ENCODE data around the gene SFRP5.

Gene SFRP5

DNA sequence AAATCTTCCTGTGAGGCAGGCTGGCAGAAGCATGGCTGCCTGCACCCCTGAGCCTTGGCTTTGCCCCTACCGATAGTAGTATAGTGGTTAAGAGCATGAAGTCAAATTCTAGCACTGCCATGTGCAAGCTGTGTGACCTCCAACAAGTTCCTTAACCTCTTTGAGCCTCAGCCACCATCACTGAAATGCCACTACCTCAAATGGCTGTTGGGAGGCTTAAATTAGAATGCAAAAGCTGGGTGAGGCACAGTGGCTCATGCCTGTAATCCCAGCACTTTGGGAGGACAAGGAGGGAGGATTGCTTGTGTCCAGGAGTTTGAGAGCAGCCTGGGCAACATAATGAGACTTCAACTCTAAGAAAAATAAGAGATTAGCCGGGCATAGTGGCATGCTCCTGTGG lies 8.4 kb downstream of the SFRP5 start:
- Histone ChIP-seq H3K27ac (ENCODE audit: low read depth, low read length) (no peak overlapping the region), H3K4me1 (ENCODE audit: control insufficient read depth, insufficient read depth, low read length) (peaks cover 19% of the 10 kb centered on the region; the same call in 1 of the 2 replicates), H3K9me3 (ENCODE audit: control insufficient read depth, insufficient read depth, low read depth, low read length) (no peaks in the 10 kb centered on the region), H3K4me3 (ENCODE audit: low read depth, low read length) (no peak overlapping the region), H3K36me3 (ENCODE audit: control insufficient read depth, insufficient read depth, low read length) (peaks cover 14% of the 10 kb centered on the region), H3K9ac (ENCODE audit: low read length) (no peak overlapping the region), H3K27me3 (ENCODE audit: control insufficient read depth, insufficient read depth, low read length) (peaks cover 8% of the 10 kb centered on the region)

DNA sequence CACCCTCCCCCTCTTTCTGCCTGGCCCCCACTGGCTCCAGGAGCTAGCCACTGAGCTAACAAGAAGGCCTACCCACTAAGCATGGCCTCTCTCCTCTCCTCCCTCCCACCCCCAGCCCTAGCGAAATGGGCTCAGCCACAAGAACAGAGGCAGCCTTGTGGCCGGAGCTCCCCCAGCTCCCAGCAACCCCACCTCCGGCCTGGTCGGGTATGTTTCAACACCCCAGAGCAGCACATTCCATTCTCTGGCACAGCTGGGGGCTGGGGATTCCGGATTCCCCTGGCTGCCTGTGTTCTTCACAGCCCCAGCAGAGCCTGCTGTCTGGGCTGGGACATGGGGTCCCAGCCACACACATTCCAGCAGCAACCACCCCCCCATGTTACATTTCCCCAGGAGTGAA lies 9.0 kb downstream of the SFRP5 start:
- H3K27ac ChIP-seq (ENCODE audit: low read depth, low read length) = no peak overlapping the region
- no peaks in the 10 kb centered on the region for H3K9me3 ChIP-seq (ENCODE audit: control insufficient read depth, insufficient read depth, low read depth, low read length)
- peaks cover 19% of the 10 kb centered on the region; the same call in 1 of the 2 replicates for H3K4me1 ChIP-seq (ENCODE audit: control insufficient read depth, insufficient read depth, low read length)
- no peak overlapping the region for H3K4me3 ChIP-seq (ENCODE audit: low read depth, low read length)
- peaks cover 14% of the 10 kb centered on the region for H3K36me3 ChIP-seq (ENCODE audit: control insufficient read depth, insufficient read depth, low read length)
- no peak overlapping the region for H3K9ac ChIP-seq (ENCODE audit: low read length)
- peaks cover 2% of the 10 kb centered on the region; the same call in 1 of the 2 replicates for H3K27me3 ChIP-seq (ENCODE audit: control insufficient read depth, insufficient read depth, low read length)

GRCh38 chr10:97762056-97762455 lies 9.7 kb downstream of the SFRP5 start:
- Histone ChIP-seq H3K4me1 (ENCODE audit: control insufficient read depth, insufficient read depth, low read length) (peaks cover 19% of the 10 kb centered on the region; the same call in 1 of the 2 replicates), H3K27me3 (ENCODE audit: control insufficient read depth, insufficient read depth, low read length) (no peaks in the 10 kb centered on the region), H3K9ac (ENCODE audit: low read length) (no peak overlapping the region), H3K4me3 (ENCODE audit: low read depth, low read length) (no peak overlapping the region), H3K36me3 (ENCODE audit: control insufficient read depth, insufficient read depth, low read length) (peaks cover 21% of the 10 kb centered on the region), H3K9me3 (ENCODE audit: control insufficient read depth, insufficient read depth, low read depth, low read length) (no peaks in the 10 kb centered on the region), H3K27ac (ENCODE audit: low read depth, low read length) (no peak overlapping the region)

GRCh38 chr10:97761331-97761865 lies 10.4 kb downstream of the SFRP5 start:
- H3K9me3 ChIP-seq (ENCODE audit: control insufficient read depth, insufficient read depth, low read depth, low read length) = no peaks in the 10 kb centered on the region
- no peak overlapping the region for H3K27ac ChIP-seq (ENCODE audit: low read depth, low read length)
- H3K4me1 ChIP-seq (ENCODE audit: control insufficient read depth, insufficient read depth, low read length) = peaks cover 19% of the 10 kb centered on the region; the same call in 1 of the 2 replicates
- peaks cover 28% of the 10 kb centered on the region for H3K36me3 ChIP-seq (ENCODE audit: control insufficient read depth, insufficient read depth, low read length)
- no peaks in the 10 kb centered on the region for H3K27me3 ChIP-seq (ENCODE audit: control insufficient read depth, insufficient read depth, low read length)
- H3K9ac ChIP-seq (ENCODE audit: low read length) = no peak overlapping the region
- H3K4me3 ChIP-seq (ENCODE audit: low read depth, low read length) = no peak overlapping the region

- Histone ChIP-seq H3K9me3 (ENCODE audit: control insufficient read depth, insufficient read depth, low read depth, low read length) (no peaks in the 10 kb centered on the region), H3K9ac (ENCODE audit: low read length) (no peak overlapping the region), H3K27ac (ENCODE audit: low read depth, low read length) (no peak overlapping the region), H3K4me3 (ENCODE audit: low read depth, low read length) (no peak overlapping the region), H3K4me1 (ENCODE audit: control insufficient read depth, insufficient read depth, low read length) (peaks cover 19% of the 10 kb centered on the region; the same call in 1 of the 2 replicates), H3K36me3 (ENCODE audit: control insufficient read depth, insufficient read depth, low read length) (peaks cover 35% of the 10 kb centered on the region), H3K27me3 (ENCODE audit: control insufficient read depth, insufficient read depth, low read length) (no peaks in the 10 kb centered on the region)
Measured at GRCh38 chr10:97760461-97761257, 11.1 kb downstream of the SFRP5 start.

DNA sequence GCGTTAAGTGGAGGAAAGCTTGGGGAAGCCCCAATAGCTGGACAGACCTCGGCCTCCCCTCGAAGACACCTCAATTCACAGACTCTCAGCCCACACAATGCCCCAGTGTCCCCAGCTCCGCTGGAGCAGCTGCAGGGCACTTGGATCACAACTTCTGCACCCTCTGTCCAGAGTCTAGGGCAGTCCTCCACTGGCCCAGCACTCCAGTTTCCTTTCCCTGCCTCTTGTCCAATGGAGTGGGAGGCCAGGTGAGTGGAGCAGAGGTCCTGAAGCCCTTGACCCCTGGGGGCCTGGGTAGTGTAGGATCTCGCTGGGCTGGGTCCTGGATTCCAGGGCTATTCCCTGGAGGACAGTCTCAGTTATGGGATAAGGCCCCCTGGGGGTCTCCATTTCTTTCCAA lies 11.9 kb downstream of the SFRP5 start:
- Histone ChIP-seq H3K27me3 (ENCODE audit: control insufficient read depth, insufficient read depth, low read length) (no peaks in the 10 kb centered on the region), H3K4me3 (ENCODE audit: low read depth, low read length) (no peak overlapping the region), H3K4me1 (ENCODE audit: control insufficient read depth, insufficient read depth, low read length) (peaks cover 19% of the 10 kb centered on the region; the same call in 1 of the 2 replicates), H3K27ac (ENCODE audit: low read depth, low read length) (no peak overlapping the region), H3K36me3 (ENCODE audit: control insufficient read depth, insufficient read depth, low read length) (peaks cover 42% of the 10 kb centered on the region), H3K9me3 (ENCODE audit: control insufficient read depth, insufficient read depth, low read depth, low read length) (no peaks in the 10 kb centered on the region), H3K9ac (ENCODE audit: low read length) (no peak overlapping the region)

DNA sequence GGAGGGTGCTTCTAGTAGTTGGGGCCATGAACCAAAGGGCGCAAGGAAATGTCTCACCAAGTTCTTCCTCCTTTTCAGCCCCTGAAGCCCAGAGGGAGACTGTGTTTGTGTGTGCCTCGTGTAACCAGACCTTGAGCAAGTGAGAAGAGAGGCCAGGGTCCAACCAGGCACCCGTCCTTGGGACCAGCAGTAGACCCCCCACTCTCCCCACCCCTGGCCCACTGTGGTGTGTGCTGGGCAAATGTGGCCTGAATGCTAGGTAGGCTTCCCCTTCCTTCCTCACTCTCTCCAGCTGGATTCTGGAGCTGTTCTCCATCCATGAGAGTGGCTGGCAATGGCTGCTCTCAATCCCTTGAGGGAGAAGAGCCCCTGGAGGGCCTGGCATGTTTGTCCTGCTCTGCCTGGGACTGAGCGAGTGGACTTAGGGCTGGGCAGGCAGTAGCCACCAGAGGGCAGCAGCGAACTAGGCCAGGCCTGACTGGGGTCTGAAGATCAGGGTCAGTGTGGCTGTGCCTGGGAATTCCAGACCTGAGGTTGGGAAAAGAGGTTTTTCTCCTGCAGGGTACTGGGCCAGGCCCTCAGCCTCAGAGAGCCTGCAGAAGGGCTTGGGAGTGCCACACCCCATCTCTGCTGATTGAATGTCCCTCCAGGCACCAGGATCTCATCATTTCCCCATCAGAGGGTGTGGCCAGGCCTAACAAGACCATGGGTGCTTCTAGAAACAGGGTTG lies 12.5 kb downstream of the SFRP5 start:
- Histone ChIP-seq H3K36me3 (ENCODE audit: control insufficient read depth, insufficient read depth, low read length) (peaks cover 48% of the 10 kb centered on the region), H3K27me3 (ENCODE audit: control insufficient read depth, insufficient read depth, low read length) (no peaks in the 10 kb centered on the region), H3K9ac (ENCODE audit: low read length) (no peak overlapping the region), H3K4me1 (ENCODE audit: control insufficient read depth, insufficient read depth, low read length) (peaks cover 15% of the 10 kb centered on the region; the same call in 1 of the 2 replicates), H3K9me3 (ENCODE audit: control insufficient read depth, insufficient read depth, low read depth, low read length) (no peaks in the 10 kb centered on the region), H3K4me3 (ENCODE audit: low read depth, low read length) (no peak overlapping the region), H3K27ac (ENCODE audit: low read depth, low read length) (no peak overlapping the region)

DNA sequence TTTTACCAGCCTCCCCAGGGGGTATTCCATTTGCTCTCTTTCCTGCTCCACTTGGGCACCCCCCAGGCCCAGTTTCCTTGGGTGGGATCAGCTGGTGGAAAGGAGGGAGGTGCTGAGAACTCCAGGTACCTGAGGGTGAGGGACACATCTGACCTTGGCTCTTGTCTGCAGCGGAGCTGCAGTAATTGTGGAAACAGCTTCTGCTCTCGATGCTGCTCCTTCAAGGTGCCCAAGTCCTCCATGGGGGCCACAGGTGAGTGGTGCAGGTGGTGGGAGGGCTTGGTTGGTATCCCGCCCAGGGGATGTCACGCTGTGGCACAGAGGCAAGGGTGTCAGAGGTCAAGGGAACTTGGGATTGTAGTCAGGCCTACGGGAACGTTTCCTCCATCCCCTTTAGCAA lies 14.3 kb downstream of the SFRP5 start:
- Histone ChIP-seq H3K9ac (ENCODE audit: low read length) (no peak overlapping the region), H3K4me1 (ENCODE audit: control insufficient read depth, insufficient read depth, low read length) (peaks cover 3% of the 10 kb centered on the region; the same call in 1 of the 2 replicates), H3K27me3 (ENCODE audit: control insufficient read depth, insufficient read depth, low read length) (no peaks in the 10 kb centered on the region), H3K36me3 (ENCODE audit: control insufficient read depth, insufficient read depth, low read length) (peaks cover 65% of the 10 kb centered on the region), H3K4me3 (ENCODE audit: low read depth, low read length) (no peak overlapping the region), H3K27ac (ENCODE audit: low read depth, low read length) (no peak overlapping the region), H3K9me3 (ENCODE audit: control insufficient read depth, insufficient read depth, low read depth, low read length) (no peaks in the 10 kb centered on the region)

- Histone ChIP-seq H3K36me3 (ENCODE audit: control insufficient read depth, insufficient read depth, low read length) (peaks cover 80% of the 10 kb centered on the region), H3K9ac (ENCODE audit: low read length) (no peak overlapping the region), H3K27ac (ENCODE audit: low read depth, low read length) (no peak overlapping the region), H3K4me1 (ENCODE audit: control insufficient read depth, insufficient read depth, low read length) (no peaks in the 10 kb centered on the region), H3K27me3 (ENCODE audit: control insufficient read depth, insufficient read depth, low read length) (no peaks in the 10 kb centered on the region), H3K4me3 (ENCODE audit: low read depth, low read length) (no peak overlapping the region), H3K9me3 (ENCODE audit: control insufficient read depth, insufficient read depth, low read depth, low read length) (no peaks in the 10 kb centered on the region)
Measured at GRCh38 chr10:97755718-97756117, 16.1 kb downstream of the SFRP5 start.

DNA sequence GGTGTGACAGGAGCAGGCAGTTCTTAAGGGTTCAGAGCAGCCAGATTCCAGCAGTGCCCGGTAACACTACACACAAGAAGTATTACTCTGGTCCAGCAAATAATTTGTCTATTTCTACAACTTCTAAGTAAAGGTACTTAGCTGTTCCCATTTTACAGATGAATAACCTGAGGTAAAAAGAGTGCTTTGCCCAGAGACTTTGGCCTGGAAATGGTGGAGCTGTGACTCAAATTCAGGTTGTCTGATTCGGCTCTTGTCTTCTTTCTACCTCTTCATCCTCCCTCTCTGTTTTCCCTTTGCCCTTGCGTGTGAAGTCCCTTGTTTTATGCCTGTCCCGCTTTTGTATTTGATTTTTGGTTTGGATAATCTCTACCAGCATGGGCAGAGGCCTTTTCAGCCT lies 17.1 kb downstream of the SFRP5 start:
- Histone ChIP-seq H3K4me1 (ENCODE audit: control insufficient read depth, insufficient read depth, low read length) (no peaks in the 10 kb centered on the region), H3K36me3 (ENCODE audit: control insufficient read depth, insufficient read depth, low read length) (peaks cover 81% of the 10 kb centered on the region), H3K9ac (ENCODE audit: low read length) (no peak overlapping the region), H3K27ac (ENCODE audit: low read depth, low read length) (no peak overlapping the region), H3K9me3 (ENCODE audit: control insufficient read depth, insufficient read depth, low read depth, low read length) (no peaks in the 10 kb centered on the region), H3K27me3 (ENCODE audit: control insufficient read depth, insufficient read depth, low read length) (no peaks in the 10 kb centered on the region), H3K4me3 (ENCODE audit: low read depth, low read length) (no peak overlapping the region)

DNA sequence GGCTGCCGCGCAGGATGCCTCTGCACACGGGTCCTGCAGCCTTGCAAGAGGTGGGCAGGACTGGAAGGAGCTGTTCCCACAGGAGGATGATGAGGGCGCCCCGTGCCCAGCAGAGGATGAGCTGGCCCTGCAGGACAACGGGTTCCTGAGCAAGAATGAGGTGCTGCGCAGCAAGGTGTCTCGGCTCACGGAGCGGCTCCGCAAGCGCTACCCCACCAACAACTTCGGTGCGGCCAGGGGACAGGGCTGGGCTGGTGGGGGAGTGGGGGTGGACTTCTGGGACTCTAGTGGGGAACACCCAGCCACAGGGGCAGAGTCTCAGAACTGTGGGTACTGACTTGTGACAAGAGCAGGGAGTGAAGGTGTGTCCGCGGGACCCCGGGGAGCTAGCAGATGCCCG lies 18.8 kb downstream of the SFRP5 start:
- H3K36me3 ChIP-seq (ENCODE audit: control insufficient read depth, insufficient read depth, low read length) = peaks cover 95% of the 10 kb centered on the region
- no peak overlapping the region for H3K4me3 ChIP-seq (ENCODE audit: low read depth, low read length)
- H3K27me3 ChIP-seq (ENCODE audit: control insufficient read depth, insufficient read depth, low read length) = no peaks in the 10 kb centered on the region
- H3K4me1 ChIP-seq (ENCODE audit: control insufficient read depth, insufficient read depth, low read length) = no peaks in the 10 kb centered on the region
- H3K9ac ChIP-seq (ENCODE audit: low read length) = no peak overlapping the region
- H3K27ac ChIP-seq (ENCODE audit: low read depth, low read length) = no peak overlapping the region
- no peaks in the 10 kb centered on the region for H3K9me3 ChIP-seq (ENCODE audit: control insufficient read depth, insufficient read depth, low read depth, low read length)
